GM23248 (cell line): ENCODE measurements around the gene POGK. TPM values are rescaled to one million over a fixed set of nuclear protein-coding genes. Genes with fewer than 3 reads are reported as not detected.
A peak's percentile ranks its signal among the peaks of the same experiment; 100 is the strongest.

Source experiments
- DNase-seq: peaks from one replicate; pipeline ENCODE4 v3.0.0-alpha.2; 2015
- H2AFZ ChIP-seq: fragments of 200-600 bp; sonication (generic); 2 replicates; pipeline ENCODE4 v1.6.1; 2016; ENCODE audit warnings: antibody characterized with exemption
- H3F3A ChIP-seq: fragments of 200-600 bp; sonication (generic); 2 replicates; pipeline ENCODE4 v1.6.1; 2016; ENCODE audit warnings: mild to moderate bottlenecking, antibody characterized with exemption, mixed run types; ENCODE audit not compliant: insufficient read depth
- H3K27ac ChIP-seq: fragments of 200-600 bp; sonication (generic); 2 replicates; pipeline ENCODE4 v1.5.1; 2016; ENCODE audit warnings: mild to moderate bottlenecking
- H3K27me3 ChIP-seq: fragments of 200-600 bp; sonication (generic); replicated peaks from 2 replicates; pipeline ENCODE4 v1.6.1; 2016; ENCODE audit warnings: mild to moderate bottlenecking; ENCODE audit not compliant: insufficient read depth
- H3K36me3 ChIP-seq: fragments of 200-600 bp; sonication (generic); 2 replicates; pipeline ENCODE4 v1.6.1; 2016; ENCODE audit warnings: low read depth, mild to moderate bottlenecking
- H3K4me1 ChIP-seq: fragments of 200-600 bp; sonication (generic); 2 replicates; pipeline ENCODE4 v1.6.1; 2016; ENCODE audit warnings: mild to moderate bottlenecking; ENCODE audit not compliant: insufficient read depth
- H3K4me2 ChIP-seq: fragments of 200-600 bp; sonication (generic); one replicate; pipeline ENCODE4 v1.6.1; 2016; ENCODE audit warnings: mild to moderate bottlenecking; ENCODE audit not compliant: unreplicated experiment
- H3K4me3 ChIP-seq: fragments of 200-600 bp; sonication (generic); 2 replicates; pipeline ENCODE4 v1.5.1; 2016; ENCODE audit warnings: mild to moderate bottlenecking
- H3K79me2 ChIP-seq: fragments of 200-600 bp; sonication (generic); 2 replicates; pipeline ENCODE4 v1.6.1; 2016; ENCODE audit warnings: mild to moderate bottlenecking; ENCODE audit not compliant: insufficient read depth
- H3K9ac ChIP-seq: fragments of 200-600 bp; sonication (generic); 2 replicates; pipeline ENCODE4 v1.6.1; 2016; ENCODE audit warnings: mild to moderate bottlenecking
- H3K9me2 ChIP-seq: fragments of 200-600 bp; sonication (generic); 2 replicates; pipeline ENCODE4 v1.6.1; 2016; ENCODE audit warnings: mixed run types, mild to moderate bottlenecking, moderate library complexity; ENCODE audit not compliant: insufficient read depth
- H3K9me3 ChIP-seq: fragments of 200-600 bp; sonication (generic); one replicate; pipeline ENCODE4 v1.6.1; 2017; ENCODE audit warnings: low read depth
- H4K20me1 ChIP-seq: fragments of 200-600 bp; sonication (generic); 2 replicates; pipeline ENCODE4 v1.6.0; 2016; ENCODE audit not compliant: insufficient read depth
- EZH2 ChIP-seq: fragments of 200-600 bp; sonication (generic); IDR thresholded peaks from 2 replicates; pipeline ENCODE4 v1.6.1; 2018; ENCODE audit warnings: antibody characterized with exemption, mild to moderate bottlenecking; ENCODE audit not compliant: insufficient read depth, poor library complexity, severe bottlenecking
- EZH2phosphoT487 ChIP-seq: fragments of 200-600 bp; sonication (generic); IDR thresholded peaks from 2 replicates; pipeline ENCODE4 v1.6.1; 2018; ENCODE audit warnings: antibody characterized with exemption, moderate library complexity, mild to moderate bottlenecking, low read depth; ENCODE audit not compliant: insufficient read depth
- WGBS, 2 experiments: methylation state at CpG; one replicate each; pipeline ENCODE4 v1.1.6; 2015 to 2017; ENCODE audit warnings: low lambda C conversion rate in 2 of 2, low coverage in 1 of 2; ENCODE audit errors: missing lambda C conversion rate in 2 of 2; 5-methylcytosine and 5-hydroxymethylcytosine counted together
- in situ Hi-C: fragments of 300-500 bp; cut with MboI; formaldehyde crosslinking; loops from 2 replicates; pipeline ENCODE4 v1.15.0; 2020
- polyA plus RNA-seq: library from polyadenylated mRNA; unstranded; fragments of >200 nt; fragmentation: Nextera tagmentation; extraction: Ambion mirVana; gene quantifications from 2 replicates; pipeline ENCODE4 v1.2.1, GENCODE V29; 2016
- total RNA-seq: library from RNA; depleted of rRNA; stranded (reverse); fragments of >200 nt; shearing (Covaris generic); gene quantifications from 2 replicates; pipeline ENCODE4 v1.2.3, GENCODE V29; 2014

The POGK gene
- total and polyA plus RNA-seq, 2 experiments from 2014 or later = 10.6 to 26.9 TPM

DNA sequence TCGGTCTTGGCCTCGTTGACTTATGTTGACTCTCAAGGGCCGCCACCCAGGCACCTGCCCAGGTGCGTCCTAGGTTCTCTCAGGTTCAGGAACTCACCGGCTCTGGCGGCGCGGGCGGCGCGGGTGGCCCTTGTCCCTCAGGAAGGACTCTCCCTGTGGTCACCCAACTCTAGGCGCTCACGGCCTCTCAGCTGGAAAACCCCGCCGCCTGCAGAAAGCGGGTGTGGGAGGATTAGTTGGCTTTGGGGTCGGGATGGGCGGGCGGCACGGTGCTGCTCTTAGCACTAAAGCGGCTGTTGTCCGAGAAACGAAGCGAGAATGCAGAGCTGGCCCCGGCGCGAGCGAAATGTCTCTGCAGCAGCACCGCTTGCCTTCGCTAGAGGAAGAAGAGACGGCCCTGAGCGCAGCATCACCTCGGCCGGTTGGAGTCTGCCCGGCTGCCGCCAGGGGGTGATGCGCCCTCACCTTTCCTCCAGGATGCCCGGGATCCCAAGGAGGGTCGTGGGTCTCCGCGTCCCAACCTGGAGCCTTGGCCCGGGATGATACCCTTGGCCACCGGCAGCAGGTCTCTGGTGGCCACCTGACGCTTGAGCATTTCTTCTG, 44.9 kb downstream of the POGK start:
- Histone ChIP-seq H3K4me2 (no peak overlapping the region), H3K27me3 (peaks cover 28% of the 10 kb centered on the region), H3F3A (no peaks in the 10 kb centered on the region), H4K20me1 (no peaks in the 10 kb centered on the region), H3K79me2 (no peaks in the 10 kb centered on the region), H3K9me3 (no peaks in the 10 kb centered on the region), H3K4me1 (no peaks in the 10 kb centered on the region), H3K9ac (no peak overlapping the region), H3K36me3 (no peaks in the 10 kb centered on the region), H3K9me2 (no peaks in the 10 kb centered on the region), H3K4me3 (no peak overlapping the region), H2AFZ (no peak overlapping the region), H3K27ac (no peak overlapping the region)
- 5 to 13% methylated on average over 34 to 38 of the region's 44 CpGs for WGBS, 2 experiments
- TF ChIP-seq EZH2phosphoT487 (no peak), EZH2 (no peak)
- in situ Hi-C loops = no loop called here
- peak; percentile 59 for DNase-seq

DNA sequence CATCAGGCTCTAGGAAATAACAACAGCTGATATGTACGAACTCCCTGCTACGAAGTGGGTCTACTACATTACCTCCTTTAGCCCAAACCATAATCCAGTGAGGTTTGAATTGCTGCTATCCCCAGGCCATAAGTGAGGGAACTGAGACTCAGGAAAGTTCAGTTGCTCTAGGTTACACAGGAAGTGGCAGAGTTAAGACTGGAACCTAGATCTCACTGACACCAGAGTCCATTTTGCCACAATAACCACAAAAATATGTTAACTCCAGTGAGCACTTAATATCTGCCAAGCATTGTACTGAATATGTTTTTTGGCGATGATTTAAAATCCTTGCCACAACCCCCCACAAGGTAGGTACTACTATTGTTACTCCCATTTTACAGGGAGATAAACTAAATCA, 45.7 kb downstream of the POGK start:
- Histone ChIP-seq H2AFZ (no peak overlapping the region), H3K4me3 (no peak overlapping the region), H3F3A (no peaks in the 10 kb centered on the region), H3K4me1 (no peaks in the 10 kb centered on the region), H3K27me3 (peaks cover 34% of the 10 kb centered on the region), H3K4me2 (no peak overlapping the region), H3K9me2 (no peaks in the 10 kb centered on the region), H3K36me3 (no peaks in the 10 kb centered on the region), H3K9ac (no peak overlapping the region), H3K27ac (no peak overlapping the region), H3K79me2 (no peaks in the 10 kb centered on the region), H3K9me3 (no peaks in the 10 kb centered on the region), H4K20me1 (no peaks in the 10 kb centered on the region)
- TF ChIP-seq EZH2 (no peak), EZH2phosphoT487 (no peak)
- in situ Hi-C loops = no loop called here
- WGBS, 2 experiments = 63 to 66% methylated on average over 3 of the region's 3 CpGs
- DNase-seq = no peak

DNA sequence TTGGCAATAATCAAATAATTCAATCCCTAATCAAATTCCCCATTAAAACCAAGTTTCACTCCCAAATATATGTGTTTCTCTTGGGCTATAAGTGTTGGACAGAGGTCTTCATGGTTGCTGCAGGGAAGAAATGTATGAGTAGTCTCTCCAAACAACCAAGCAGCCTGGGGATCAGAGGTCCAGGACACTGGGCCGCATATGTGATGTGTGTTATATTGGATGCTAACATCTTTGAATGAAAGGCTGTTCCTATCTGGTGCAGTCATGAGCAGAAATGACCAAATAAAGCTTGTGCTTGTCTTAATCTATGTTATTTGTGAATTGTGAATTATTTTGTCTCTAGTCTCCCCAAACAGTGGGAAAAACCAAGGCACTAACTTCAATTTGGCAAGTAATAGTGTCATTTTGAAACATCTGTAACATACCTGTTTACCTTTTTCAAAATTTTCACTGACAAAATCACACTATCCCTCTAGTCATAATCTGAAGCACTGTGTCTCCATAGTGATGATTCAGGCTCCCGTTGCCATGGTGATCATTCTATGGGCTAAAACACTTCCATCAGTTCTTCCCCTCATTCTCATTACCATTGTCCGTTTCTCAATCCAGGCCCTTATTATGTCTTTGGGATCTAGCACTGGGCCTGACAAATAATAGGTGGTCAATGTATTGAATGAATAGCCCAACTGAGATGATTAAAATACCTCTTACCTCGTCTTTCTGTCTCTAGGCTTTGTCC, 49.3 kb downstream of the POGK start:
- Histone ChIP-seq H4K20me1 (no peaks in the 10 kb centered on the region), H3K9ac (no peak overlapping the region), H3K27ac (no peak overlapping the region), H3K4me1 (no peaks in the 10 kb centered on the region), H3K27me3 (peaks cover 39% of the 10 kb centered on the region), H3K9me2 (no peaks in the 10 kb centered on the region), H3K36me3 (no peaks in the 10 kb centered on the region), H3K79me2 (no peaks in the 10 kb centered on the region), H2AFZ (no peak overlapping the region), H3F3A (no peaks in the 10 kb centered on the region), H3K9me3 (no peaks in the 10 kb centered on the region), H3K4me3 (no peak overlapping the region), H3K4me2 (no peak overlapping the region)
- in situ Hi-C loops = no loop called here
- DNase-seq = no peak
- no peak for TF ChIP-seq EZH2
- WGBS, 2 experiments = 44 to 51% methylated on average over 4 of the region's 4 CpGs

DNA sequence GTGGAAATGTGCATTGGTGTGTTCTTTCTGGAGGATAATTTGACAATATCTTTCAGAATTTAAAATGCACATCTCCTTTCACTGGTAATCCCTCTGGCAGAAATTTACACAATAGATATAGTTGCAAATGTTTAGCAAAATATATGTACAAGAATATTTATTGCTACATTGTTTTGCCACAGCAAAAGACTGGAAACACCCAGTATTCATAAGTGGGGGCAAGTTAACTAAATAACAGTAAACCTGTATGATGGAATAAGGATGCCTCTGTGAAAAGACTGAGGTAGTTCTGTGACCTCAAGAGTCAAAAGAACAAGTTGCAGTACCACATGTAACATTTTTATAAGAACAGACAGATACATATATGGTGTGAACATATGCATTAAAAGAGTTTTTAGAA, 50.5 kb downstream of the POGK start:
- no peak overlapping the region for H3K4me2 ChIP-seq
- H3K9me3 ChIP-seq = no peaks in the 10 kb centered on the region
- peaks cover 35% of the 10 kb centered on the region for H3K27me3 ChIP-seq
- no peaks in the 10 kb centered on the region for H3K9me2 ChIP-seq
- H3K4me3 ChIP-seq = no peak overlapping the region
- in situ Hi-C loops = no loop called here
- no peak for DNase-seq
- no peak overlapping the region for H2AFZ ChIP-seq
- no peaks in the 10 kb centered on the region for H3K36me3 ChIP-seq
- H3K27ac ChIP-seq = no peak overlapping the region
- no peaks in the 10 kb centered on the region for H3K4me1 ChIP-seq
- H3K79me2 ChIP-seq = no peaks in the 10 kb centered on the region
- no peaks in the 10 kb centered on the region for H4K20me1 ChIP-seq
- no peaks in the 10 kb centered on the region for H3F3A ChIP-seq
- H3K9ac ChIP-seq = no peak overlapping the region
- TF ChIP-seq EZH2 (no peak), EZH2phosphoT487 (no peak)
